Fibroblast of the aortic adventitia (primary cell): ENCODE data around the gene CDH12. TPM values are rescaled to one million over a fixed set of nuclear protein-coding genes. Genes with fewer than 3 reads are reported as not detected.

ENCODE experiments used
- DNase-seq: peaks from one replicate; pipeline ENCODE4 v3.0.0-alpha.2; 2010; ENCODE audit warnings: low read depth
- H3K4me3 ChIP-seq: 2 replicates; pipeline ENCODE4 v1.5.1; 2011; ENCODE audit warnings: low read depth, mild to moderate bottlenecking, control low read depth, low read length, moderate library complexity
- CTCF ChIP-seq: IDR thresholded peaks from 2 replicates; pipeline ENCODE4 v1.5.1; 2011; ENCODE audit warnings: mild to moderate bottlenecking, low read length, control low read depth, inconsistent platforms; ENCODE audit not compliant: insufficient read depth
- total RNA-seq: library from RNA; depleted of rRNA; stranded (reverse); fragments of >200 nt; gene quantifications from 2 replicates; pipeline ENCODE4 v1.2.3, GENCODE V29; 2012; ENCODE audit warnings: low replicate concordance

CDH12 gene
- total RNA-seq, 1 donor, result 0.09 TPM

- no peak for TF ChIP-seq CTCF
- no peak for DNase-seq
- H3K4me3 ChIP-seq, result no peak overlapping the region
Observed at GRCh38 chr5:21776466-21776865, 1076.7 kb downstream of the CDH12 start.

GRCh38 chr5:21774801-21775200 lies 1078.3 kb downstream of the CDH12 start:
- no peak for DNase-seq
- no peak for TF ChIP-seq CTCF
- H3K4me3 ChIP-seq, result no peak overlapping the region

GRCh38 chr5:21774281-21774680 lies 1078.9 kb downstream of the CDH12 start:
- no peak overlapping the region for H3K4me3 ChIP-seq
- DNase-seq, result no peak
- TF ChIP-seq CTCF, result no peak

- DNase-seq, result no peak
- no peak for TF ChIP-seq CTCF
- no peak overlapping the region for H3K4me3 ChIP-seq
Observed at GRCh38 chr5:21773456-21773855, 1079.7 kb downstream of the CDH12 start.

GRCh38 chr5:21765406-21765805 lies 1087.7 kb downstream of the CDH12 start:
- DNase-seq, result no peak
- no peak for TF ChIP-seq CTCF
- H3K4me3 ChIP-seq, result no peak overlapping the region

- no peak for DNase-seq
- no peak for TF ChIP-seq CTCF
- no peak overlapping the region for H3K4me3 ChIP-seq
Observed at GRCh38 chr5:21739096-21739495, 1114.0 kb downstream of the CDH12 start.

GRCh38 chr5:21723500-21723899 lies 1129.6 kb downstream of the CDH12 start:
- no peak for DNase-seq
- TF ChIP-seq CTCF, result no peak
- H3K4me3 ChIP-seq, result no peak overlapping the region
